SH-SY5Y (cell line): ENCODE measurements around the gene AKAP6.

Source experiments
- GATA2 ChIP-seq: IDR thresholded peaks from 2 replicates; pipeline ENCODE4 v1.6.1; 2011; ENCODE audit warnings: mild to moderate bottlenecking, low read depth, low read length
- GATA3 ChIP-seq: IDR thresholded peaks from 2 replicates; pipeline ENCODE4 v1.6.1; 2011; ENCODE audit warnings: low read depth, mild to moderate bottlenecking, low read length, moderate library complexity

GRCh38 chr14:32622742-32623141 is 293.6 kb downstream of the AKAP6 start:
- TF ChIP-seq GATA2 (no peak), GATA3 (no peak)
